ENCODE results near the gene FOXA2.

Gene FOXA2

GRCh38 chr20:22578221-22579118 is 5.9 kb downstream of the FOXA2 start:
- Histone ChIP-seq H3F3A (ENCODE audit: control insufficient read depth, insufficient read depth) (no peaks in the 10 kb centered on the region), H3K27ac (ENCODE audit: low read depth, low read length) (no peak overlapping the region), H3K9me2 (replicated peaks; ENCODE audit: control insufficient read depth, low read length) (no peaks in the 10 kb centered on the region), H3K79me2 (ENCODE audit: control insufficient read depth, low read length) (no peaks in the 10 kb centered on the region), H3K4me2 (ENCODE audit: low read length) (no peak overlapping the region), H3K27me3 (ENCODE audit: control insufficient read depth, low read length) (no peaks in the 10 kb centered on the region), H3K4me1 (ENCODE audit: control insufficient read depth, low read length) (peaks cover 14% of the 10 kb centered on the region), H3K4me3 (ENCODE audit: low read length) (no peak overlapping the region), H3K9me3 (ENCODE audit: control insufficient read depth, insufficient read depth, low read length) (peaks cover 11% of the 10 kb centered on the region; the same call in 1 of the 2 replicates), H4K20me1 (ENCODE audit: control insufficient read depth, insufficient read depth, low read depth, low read length) (no peaks in the 10 kb centered on the region), H3K36me3 (ENCODE audit: control insufficient read depth, low read length) (no peaks in the 10 kb centered on the region)
- no peak for TF ChIP-seq CTCF (IDR thresholded peaks at IDR 0.05; ENCODE audit: low read depth, low read length, poor library complexity, severe bottlenecking)

- Histone ChIP-seq H3K36me3 (ENCODE audit: control insufficient read depth, low read length) (no peaks in the 10 kb centered on the region), H4K20me1 (ENCODE audit: control insufficient read depth, insufficient read depth, low read depth, low read length) (no peaks in the 10 kb centered on the region), H3F3A (ENCODE audit: control insufficient read depth, insufficient read depth) (no peaks in the 10 kb centered on the region), H3K27me3 (ENCODE audit: control insufficient read depth, low read length) (no peaks in the 10 kb centered on the region), H3K27ac (ENCODE audit: low read depth, low read length) (no peak overlapping the region), H3K4me1 (ENCODE audit: control insufficient read depth, low read length) (peaks cover 14% of the 10 kb centered on the region), H3K9me3 (ENCODE audit: control insufficient read depth, insufficient read depth, low read length) (peaks cover 11% of the 10 kb centered on the region; the same call in 1 of the 2 replicates), H3K79me2 (ENCODE audit: control insufficient read depth, low read length) (no peaks in the 10 kb centered on the region), H3K9me2 (replicated peaks; ENCODE audit: control insufficient read depth, low read length) (no peaks in the 10 kb centered on the region), H3K4me2 (ENCODE audit: low read length) (no peak overlapping the region), H3K4me3 (ENCODE audit: low read length) (no peak overlapping the region)
- TF ChIP-seq CTCF (IDR thresholded peaks at IDR 0.05; ENCODE audit: low read depth, low read length, poor library complexity, severe bottlenecking), result no peak
- TF ChIP-seq EZH2phosphoT487 (IDR thresholded peaks at IDR 0.05; ENCODE audit: borderline replicate concordance, low read length), result no peak
Observed at GRCh38 chr20:22577515-22578220, 6.7 kb downstream of the FOXA2 start.

- H4K20me1 ChIP-seq (ENCODE audit: control insufficient read depth, insufficient read depth, low read depth, low read length), result no peaks in the 10 kb centered on the region
- H3K79me2 ChIP-seq (ENCODE audit: control insufficient read depth, low read length), result no peaks in the 10 kb centered on the region
- no peaks in the 10 kb centered on the region for H3F3A ChIP-seq (ENCODE audit: control insufficient read depth, insufficient read depth)
- no peak overlapping the region for H3K4me3 ChIP-seq (ENCODE audit: low read length)
- TF ChIP-seq EZH2phosphoT487 (IDR thresholded peaks at IDR 0.05; ENCODE audit: borderline replicate concordance, low read length) (no peak), CTCF (IDR thresholded peaks at IDR 0.05; ENCODE audit: low read depth, low read length, poor library complexity, severe bottlenecking) (no peak)
- no peaks in the 10 kb centered on the region for H3K36me3 ChIP-seq (ENCODE audit: control insufficient read depth, low read length)
- peaks cover 14% of the 10 kb centered on the region for H3K4me1 ChIP-seq (ENCODE audit: control insufficient read depth, low read length)
- H3K27ac ChIP-seq (ENCODE audit: low read depth, low read length), result no peak overlapping the region
- no peaks in the 10 kb centered on the region for H3K9me2 ChIP-seq (replicated peaks; ENCODE audit: control insufficient read depth, low read length)
- no peaks in the 10 kb centered on the region for H3K27me3 ChIP-seq (ENCODE audit: control insufficient read depth, low read length)
- H3K9me3 ChIP-seq (ENCODE audit: control insufficient read depth, insufficient read depth, low read length), result peaks cover 11% of the 10 kb centered on the region; the same call in 1 of the 2 replicates
- no peak overlapping the region for H3K4me2 ChIP-seq (ENCODE audit: low read length)
Observed at GRCh38 chr20:22576733-22577514, 7.4 kb downstream of the FOXA2 start.

Measured in DOHH2 (cell line).